Activated CD4-positive, alpha-beta T cell treated with anti-CD3 and anti-CD28 coated beads, Interleukin-2, amount 50 U/mL, for 48 hours (primary cell): ENCODE measurements around the gene PUDP.
"Not testable (repeated sequence)": the region's sequence is repeated elsewhere in the genome, so short reads cannot be mapped to it uniquely, and the experiment has no call there.

Experiments used
- DNase-seq, 2 experiments: peaks; one replicate each; pipeline ENCODE4 v3.0.0-alpha.2; 2020

PUDP gene

GRCh38 chrX:7072856-7073255 is 75.1 kb downstream of the PUDP start:
- no peak for DNase-seq

GRCh38 chrX:7071390-7071789 is 76.6 kb downstream of the PUDP start:
- no peak for DNase-seq

GRCh38 chrX:7069556-7069955 is 78.4 kb downstream of the PUDP start:
- no peak for DNase-seq

GRCh38 chrX:7068939-7069367 is 79.0 kb downstream of the PUDP start:
- DNase-seq: peak in 1 of 2 experiments; percentile 14

GRCh38 chrX:7067256-7067655 is 80.7 kb downstream of the PUDP start:
- no peak for DNase-seq

- no peak for DNase-seq
Observed at GRCh38 chrX:7065473-7065872, 82.5 kb downstream of the PUDP start.

GRCh38 chrX:7062903-7063302 is 85.0 kb downstream of the PUDP start:
- DNase-seq: no peak

GRCh38 chrX:7062276-7062675 is 85.7 kb downstream of the PUDP start:
- DNase-seq: no peak

GRCh38 chrX:7061429-7061828 is 86.5 kb downstream of the PUDP start:
- DNase-seq: no peak

- no peak for DNase-seq
Observed at GRCh38 chrX:7060444-7060843, 87.5 kb downstream of the PUDP start.

GRCh38 chrX:7059859-7060258 is 88.1 kb downstream of the PUDP start:
- no peak for DNase-seq

- peak in 1 of 2 experiments; percentile 16 for DNase-seq
Observed at GRCh38 chrX:7059214-7059838, 88.6 kb downstream of the PUDP start.

- DNase-seq: no peak
Observed at GRCh38 chrX:7055386-7056137, 92.4 kb downstream of the PUDP start.

- DNase-seq: no peak
Observed at GRCh38 chrX:7054219-7055216, 93.4 kb downstream of the PUDP start.

- no peak for DNase-seq
Observed at GRCh38 chrX:7052541-7052940, 95.4 kb downstream of the PUDP start.

GRCh38 chrX:7050271-7050670 is 97.7 kb downstream of the PUDP start:
- no peak for DNase-seq

GRCh38 chrX:7047951-7048350 is 100.0 kb downstream of the PUDP start:
- no peak for DNase-seq

- DNase-seq: no peak
Observed at GRCh38 chrX:7045238-7045955, 102.6 kb downstream of the PUDP start.

GRCh38 chrX:7043796-7044433 is 104.0 kb downstream of the PUDP start:
- DNase-seq: not testable (repeated sequence)

GRCh38 chrX:7028246-7028645 is 119.7 kb downstream of the PUDP start:
- DNase-seq: no peak

- DNase-seq: no peak
Observed at GRCh38 chrX:7027071-7027470, 120.9 kb downstream of the PUDP start.

- DNase-seq: not testable (repeated sequence)
Observed at GRCh38 chrX:7026365-7026764, 121.6 kb downstream of the PUDP start.
